ENCODE data around the gene GALNS. TPM values are rescaled to one million over a fixed set of nuclear protein-coding genes. Genes with fewer than 3 reads are reported as not detected.
A peak's percentile ranks its signal among the peaks of the same experiment; 100 is the strongest.

GALNS gene
- total and polyA plus RNA-seq, 2 of the 13 experiments (the other 11 are each of a cell fraction or from before 2014, with no cell fraction given) = 9.2 to 9.8 TPM

GRCh38 chr16:88793251-88793954, 63.3 kb downstream of the GALNS start (continued):
- TF ChIP-seq ZNF784 (CRISPR knock-in tag; IDR thresholded peaks at IDR 0.05; ENCODE audit: borderline replicate concordance) (no peak), ZNF547 (CRISPR knock-in tag; IDR thresholded peaks at IDR 0.05) (peak; percentile 15; the same call in 1 of the 2 replicates), SMAD3 (CRISPR knock-in tag; IDR thresholded peaks at IDR 0.05) (peak; percentile 43; the same call in 1 of the 2 replicates), NCOA2 (CRISPR knock-in tag; IDR thresholded peaks at IDR 0.05) (peak; percentile 55; the same call in 1 of the 2 replicates), TARDBP (CRISPR knock-in tag; IDR thresholded peaks at IDR 0.05) (0 out of 2 replicates have a peak, but pooled peaks have one; percentile 17), ZSCAN25 (CRISPR knock-in tag; IDR thresholded peaks at IDR 0.05) (peak; percentile 99), SP4 (CRISPR knock-in tag; IDR thresholded peaks at IDR 0.05) (peak; percentile 65; the same call in 1 of the 2 replicates), ZNF607 (CRISPR knock-in tag; IDR thresholded peaks at IDR 0.05; ENCODE audit: borderline replicate concordance) (no peak), NR2F1 (CRISPR knock-in tag; IDR thresholded peaks at IDR 0.05) (peak in 1 of 2 experiments; percentile 45; a peak in 1 of 4 replicates), ARID5B (CRISPR knock-in tag; IDR thresholded peaks at IDR 0.05) (peak; percentile 52; the same call in 1 of the 2 replicates), MYC (CRISPR knock-in tag; IDR thresholded peaks at IDR 0.05; ENCODE audit: borderline replicate concordance) (0 out of 2 replicates have a peak, but pooled peaks have one; percentile 10), ZNF142 (CRISPR knock-in tag; IDR thresholded peaks at IDR 0.05) (no peak), ZNF430 (CRISPR knock-in tag; IDR thresholded peaks at IDR 0.05) (0 out of 2 replicates have a peak, but pooled peaks have one; percentile 24), MEIS1 (CRISPR knock-in tag; IDR thresholded peaks at IDR 0.05; ENCODE audit: borderline replicate concordance) (0 out of 2 replicates have a peak, but pooled peaks have one; percentile 15), NRL (CRISPR knock-in tag; IDR thresholded peaks at IDR 0.05; ENCODE audit: borderline replicate concordance) (peak; percentile 70; the same call in 1 of the 2 replicates), RXRB (CRISPR knock-in tag; IDR thresholded peaks at IDR 0.05; ENCODE audit: borderline replicate concordance) (0 out of 2 replicates have a peak, but pooled peaks have one; percentile 29)
